WTC11 (cell line): ENCODE data around the gene COMMD10. TPM values are rescaled to one million over a fixed set of nuclear protein-coding genes. Genes with fewer than 3 reads are reported as not detected.

Source experiments
- ATAC-seq: fragments of 200-7000 bp; cut with Tn5 transposase; 2 replicates; pipeline ENCODE4 v1.10.0; 2021; ENCODE audit warnings: mild to moderate bottlenecking, moderate library complexity
- CTCF ChIA-PET: fragments of 300-600 bp; sonication (Branson Sonifier 250); formaldehyde crosslinking; loops from one replicate; lab custom pipeline; 2021; ENCODE audit warnings: antibody characterized with exemption; lab: Charles Lee
- POLR2A ChIA-PET: fragments of 350-600 bp; sonication (Branson Sonifier 250); formaldehyde crosslinking; loops from one replicate; lab custom pipeline; 2021; ENCODE audit warnings: antibody characterized with exemption; lab: Charles Lee
- DNase-seq: peaks from one replicate; pipeline ENCODE4 v3.0.0; 2021; ENCODE audit warnings: low spot score
- H3K27ac Mint-ChIP-seq: 2 replicates; pipeline ENCODE4 v1.8.0; 2021; ENCODE audit warnings: mixed read lengths
- H3K27me3 Mint-ChIP-seq: 2 replicates; pipeline ENCODE4 v1.8.0; 2021; ENCODE audit warnings: low read depth, mild to moderate bottlenecking, moderate library complexity, mixed read lengths
- H3K36me3 Mint-ChIP-seq: 2 replicates; pipeline ENCODE4 v1.8.0; 2021; ENCODE audit warnings: mixed read lengths
- H3K4me1 Mint-ChIP-seq: 2 replicates; pipeline ENCODE4 v1.8.0; 2022; ENCODE audit warnings: mixed read lengths
- H3K4me3 Mint-ChIP-seq: 2 replicates; pipeline ENCODE4 v1.8.0; 2021; ENCODE audit warnings: mild to moderate bottlenecking, moderate library complexity, mixed read lengths
- H3K9me3 Mint-ChIP-seq: 2 replicates; pipeline ENCODE4 v1.8.0; 2021; ENCODE audit warnings: mixed read lengths
- ATF1 ChIP-seq: sonication (generic); formaldehyde crosslinking; IDR thresholded peaks from 2 replicates; pipeline ENCODE4 v1.8.1; 2023; ENCODE audit warnings: mild to moderate bottlenecking, moderate library complexity, missing genetic modification reagents
- ETV6 ChIP-seq: sonication (generic); formaldehyde crosslinking; IDR thresholded peaks from 2 replicates; pipeline ENCODE4 v1.8.1; 2022; ENCODE audit warnings: mild to moderate bottlenecking, missing genetic modification reagents
- IRF2 ChIP-seq: sonication (generic); formaldehyde crosslinking; IDR thresholded peaks from 2 replicates; pipeline ENCODE4 v1.8.0; 2022; ENCODE audit warnings: low read depth, missing genetic modification reagents, borderline replicate concordance
- JAZF1 ChIP-seq: fragments of 250-450 bp; sonication (Bioruptor Pico); IDR thresholded peaks from 2 replicates; pipeline ENCODE4 v1.9.0; 2021; ENCODE audit warnings: moderate library complexity, mild to moderate bottlenecking, inconsistent platforms
- JUN ChIP-seq: sonication (generic); formaldehyde crosslinking; IDR thresholded peaks from 2 replicates; pipeline ENCODE4 v1.8.0; 2023; ENCODE audit warnings: mild to moderate bottlenecking, missing genetic modification reagents
- NFATC4 ChIP-seq: fragments of 250-450 bp; sonication (Bioruptor Pico); IDR thresholded peaks from 2 replicates; pipeline ENCODE4 v1.9.0; 2021; ENCODE audit warnings: mild to moderate bottlenecking
- SMAD4 ChIP-seq: sonication (generic); formaldehyde crosslinking; IDR thresholded peaks from 2 replicates; pipeline ENCODE4 v1.8.0; 2022; ENCODE audit warnings: mild to moderate bottlenecking, missing genetic modification reagents
- TCF7 ChIP-seq: sonication (generic); formaldehyde crosslinking; IDR thresholded peaks from 2 replicates; pipeline ENCODE4 v1.8.0; 2022; ENCODE audit warnings: mild to moderate bottlenecking, low read depth, missing genetic modification reagents, moderate library complexity
- ZNF121 ChIP-seq: sonication (generic); formaldehyde crosslinking; IDR thresholded peaks from 2 replicates; pipeline ENCODE4 v1.8.0; 2023; ENCODE audit warnings: missing genetic modification reagents
- ZNF232 ChIP-seq: sonication (generic); formaldehyde crosslinking; IDR thresholded peaks from 2 replicates; pipeline ENCODE4 v1.8.0; 2022; ENCODE audit warnings: mild to moderate bottlenecking, missing genetic modification reagents
- ZNF317 ChIP-seq: sonication (generic); formaldehyde crosslinking; IDR thresholded peaks from 2 replicates; pipeline ENCODE4 v1.8.1; 2023; ENCODE audit warnings: low read depth, mild to moderate bottlenecking, moderate library complexity, missing genetic modification reagents, borderline replicate concordance
- total RNA-seq: library from RNA; stranded (reverse); gene quantifications from 3 replicates; pipeline ENCODE4 v1.2.3, GENCODE V29; 2021
- TF ChIP-seq, protein P1 (sequence below): sonication (generic); formaldehyde crosslinking; IDR thresholded peaks from 2 replicates; pipeline ENCODE4 v1.8.1; 2023; ENCODE audit warnings: mild to moderate bottlenecking, missing genetic modification reagents
- TF ChIP-seq, protein P2 (sequence below): fragments of 250-450 bp; sonication (Bioruptor Pico); IDR thresholded peaks from 2 replicates; pipeline ENCODE4 v1.9.0; 2021; ENCODE audit warnings: mild to moderate bottlenecking
- TF ChIP-seq, protein P3 (sequence below): fragments of 250-450 bp; sonication (Bioruptor Pico); IDR thresholded peaks from 2 replicates; pipeline ENCODE4 v1.9.0; 2021; ENCODE audit warnings: mild to moderate bottlenecking
- TF ChIP-seq, protein P4 (sequence below): fragments of 200-600 bp; IDR thresholded peaks from 2 replicates; pipeline ENCODE4 v1.8.0; 2022; ENCODE audit warnings: antibody characterized with exemption
- TF ChIP-seq, protein P5 (sequence below): sonication (generic); formaldehyde crosslinking; IDR thresholded peaks from 2 replicates; pipeline ENCODE4 v1.8.1; 2023; ENCODE audit warnings: mild to moderate bottlenecking, missing genetic modification reagents, moderate library complexity
- TF ChIP-seq, protein P6 (sequence below): fragments of 250-450 bp; sonication (Bioruptor Pico); IDR thresholded peaks from 2 replicates; pipeline ENCODE4 v2.1.2; 2022; ENCODE audit warnings: mild to moderate bottlenecking, moderate library complexity
- TF ChIP-seq, protein P7 (sequence below): sonication (generic); formaldehyde crosslinking; IDR thresholded peaks from 2 replicates; pipeline ENCODE4 v1.8.1; 2022; ENCODE audit warnings: missing genetic modification reagents, borderline replicate concordance
- TF ChIP-seq, protein P8 (sequence below): sonication (generic); formaldehyde crosslinking; IDR thresholded peaks from 2 replicates; pipeline ENCODE4 v1.8.0; 2022; ENCODE audit warnings: mild to moderate bottlenecking, missing genetic modification reagents

COMMD10 gene
- total RNA-seq, 1 experiment from 2014 or later = 34.5 TPM

DNA sequence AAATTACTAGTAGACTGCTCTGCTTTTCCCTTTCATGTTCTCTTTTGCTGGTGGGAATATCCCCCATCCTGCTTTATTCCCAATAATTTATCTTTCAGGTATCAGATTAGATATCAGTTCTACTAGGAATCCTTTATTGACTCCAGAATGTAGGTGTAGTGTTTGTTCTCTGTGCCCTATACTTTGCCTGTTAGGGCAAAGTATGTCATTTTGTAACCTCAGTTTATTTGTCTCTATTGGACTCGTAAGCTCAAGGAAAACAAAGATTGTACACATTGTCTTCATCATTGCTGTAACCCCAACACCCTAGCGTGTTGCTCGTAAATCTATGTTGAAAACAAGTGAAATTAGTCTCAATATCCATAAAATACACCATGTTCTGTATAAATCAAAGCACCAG, 190.5 kb downstream of the COMMD10 start:
- H3K4me3 Mint-ChIP-seq = no peak overlapping the region
- no peak overlapping the region for H3K27ac Mint-ChIP-seq
- peaks cover 11% of the 10 kb centered on the region for H3K36me3 Mint-ChIP-seq
- TF ChIP-seq JUN (CRISPR knock-in tag) (no peak), IRF2 (CRISPR knock-in tag) (no peak), NFATC4 (CRISPR knock-in tag) (no peak), JAZF1 (no peak), ATF1 (CRISPR knock-in tag) (no peak), TCF7 (CRISPR knock-in tag) (no peak), ZNF121 (CRISPR knock-in tag) (no peak)
- TF ChIP-seq, protein P1, sequence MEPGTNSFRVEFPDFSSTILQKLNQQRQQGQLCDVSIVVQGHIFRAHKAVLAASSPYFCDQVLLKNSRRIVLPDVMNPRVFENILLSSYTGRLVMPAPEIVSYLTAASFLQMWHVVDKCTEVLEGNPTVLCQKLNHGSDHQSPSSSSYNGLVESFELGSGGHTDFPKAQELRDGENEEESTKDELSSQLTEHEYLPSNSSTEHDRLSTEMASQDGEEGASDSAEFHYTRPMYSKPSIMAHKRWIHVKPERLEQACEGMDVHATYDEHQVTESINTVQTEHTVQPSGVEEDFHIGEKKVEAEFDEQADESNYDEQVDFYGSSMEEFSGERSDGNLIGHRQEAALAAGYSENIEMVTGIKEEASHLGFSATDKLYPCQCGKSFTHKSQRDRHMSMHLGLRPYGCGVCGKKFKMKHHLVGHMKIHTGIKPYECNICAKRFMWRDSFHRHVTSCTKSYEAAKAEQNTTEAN = no peak
- TF ChIP-seq, protein P2, sequence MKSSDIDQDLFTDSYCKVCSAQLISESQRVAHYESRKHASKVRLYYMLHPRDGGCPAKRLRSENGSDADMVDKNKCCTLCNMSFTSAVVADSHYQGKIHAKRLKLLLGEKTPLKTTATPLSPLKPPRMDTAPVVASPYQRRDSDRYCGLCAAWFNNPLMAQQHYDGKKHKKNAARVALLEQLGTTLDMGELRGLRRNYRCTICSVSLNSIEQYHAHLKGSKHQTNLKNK (CRISPR knock-in tag) = no peak
- TF ChIP-seq, protein P3, sequence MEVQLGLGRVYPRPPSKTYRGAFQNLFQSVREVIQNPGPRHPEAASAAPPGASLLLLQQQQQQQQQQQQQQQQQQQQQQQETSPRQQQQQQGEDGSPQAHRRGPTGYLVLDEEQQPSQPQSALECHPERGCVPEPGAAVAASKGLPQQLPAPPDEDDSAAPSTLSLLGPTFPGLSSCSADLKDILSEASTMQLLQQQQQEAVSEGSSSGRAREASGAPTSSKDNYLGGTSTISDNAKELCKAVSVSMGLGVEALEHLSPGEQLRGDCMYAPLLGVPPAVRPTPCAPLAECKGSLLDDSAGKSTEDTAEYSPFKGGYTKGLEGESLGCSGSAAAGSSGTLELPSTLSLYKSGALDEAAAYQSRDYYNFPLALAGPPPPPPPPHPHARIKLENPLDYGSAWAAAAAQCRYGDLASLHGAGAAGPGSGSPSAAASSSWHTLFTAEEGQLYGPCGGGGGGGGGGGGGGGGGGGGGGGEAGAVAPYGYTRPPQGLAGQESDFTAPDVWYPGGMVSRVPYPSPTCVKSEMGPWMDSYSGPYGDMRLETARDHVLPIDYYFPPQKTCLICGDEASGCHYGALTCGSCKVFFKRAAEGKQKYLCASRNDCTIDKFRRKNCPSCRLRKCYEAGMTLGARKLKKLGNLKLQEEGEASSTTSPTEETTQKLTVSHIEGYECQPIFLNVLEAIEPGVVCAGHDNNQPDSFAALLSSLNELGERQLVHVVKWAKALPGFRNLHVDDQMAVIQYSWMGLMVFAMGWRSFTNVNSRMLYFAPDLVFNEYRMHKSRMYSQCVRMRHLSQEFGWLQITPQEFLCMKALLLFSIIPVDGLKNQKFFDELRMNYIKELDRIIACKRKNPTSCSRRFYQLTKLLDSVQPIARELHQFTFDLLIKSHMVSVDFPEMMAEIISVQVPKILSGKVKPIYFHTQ (CRISPR knock-in tag) = no peak
- POLR2A ChIA-PET = no interaction called here
- peaks cover 11% of the 10 kb centered on the region for H3K9me3 Mint-ChIP-seq
- no peak for DNase-seq
- no peak for ATAC-seq
- no peaks in the 10 kb centered on the region for H3K4me1 Mint-ChIP-seq
- CTCF ChIA-PET = no interaction called here
- H3K27me3 Mint-ChIP-seq = no peaks in the 10 kb centered on the region

DNA sequence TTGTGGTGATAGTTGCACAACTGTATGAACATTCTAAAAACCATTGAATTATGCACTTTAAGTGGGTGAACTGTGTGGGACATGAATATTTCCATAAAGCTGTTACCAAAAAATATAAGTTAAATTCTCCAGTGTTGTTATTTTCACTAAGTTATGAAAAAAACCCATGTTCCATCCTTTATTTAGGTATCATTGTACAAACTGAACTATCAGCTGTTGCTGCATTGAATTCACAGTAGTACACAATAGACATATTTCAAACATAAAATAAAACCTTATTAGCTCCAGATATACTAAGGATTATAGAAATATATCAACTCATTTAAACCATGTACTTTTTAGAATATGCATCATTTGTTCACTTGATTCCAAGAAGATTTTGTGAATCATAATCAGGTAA, 192.1 kb downstream of the COMMD10 start:
- TF ChIP-seq, protein P4, sequence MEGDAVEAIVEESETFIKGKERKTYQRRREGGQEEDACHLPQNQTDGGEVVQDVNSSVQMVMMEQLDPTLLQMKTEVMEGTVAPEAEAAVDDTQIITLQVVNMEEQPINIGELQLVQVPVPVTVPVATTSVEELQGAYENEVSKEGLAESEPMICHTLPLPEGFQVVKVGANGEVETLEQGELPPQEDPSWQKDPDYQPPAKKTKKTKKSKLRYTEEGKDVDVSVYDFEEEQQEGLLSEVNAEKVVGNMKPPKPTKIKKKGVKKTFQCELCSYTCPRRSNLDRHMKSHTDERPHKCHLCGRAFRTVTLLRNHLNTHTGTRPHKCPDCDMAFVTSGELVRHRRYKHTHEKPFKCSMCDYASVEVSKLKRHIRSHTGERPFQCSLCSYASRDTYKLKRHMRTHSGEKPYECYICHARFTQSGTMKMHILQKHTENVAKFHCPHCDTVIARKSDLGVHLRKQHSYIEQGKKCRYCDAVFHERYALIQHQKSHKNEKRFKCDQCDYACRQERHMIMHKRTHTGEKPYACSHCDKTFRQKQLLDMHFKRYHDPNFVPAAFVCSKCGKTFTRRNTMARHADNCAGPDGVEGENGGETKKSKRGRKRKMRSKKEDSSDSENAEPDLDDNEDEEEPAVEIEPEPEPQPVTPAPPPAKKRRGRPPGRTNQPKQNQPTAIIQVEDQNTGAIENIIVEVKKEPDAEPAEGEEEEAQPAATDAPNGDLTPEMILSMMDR = no peak
- peak; percentile 79; the same call in 1 of the 2 replicates for TF ChIP-seq ZNF317 (CRISPR knock-in tag)
- H3K27ac Mint-ChIP-seq = no peak overlapping the region
- H3K4me1 Mint-ChIP-seq = no peaks in the 10 kb centered on the region
- CTCF ChIA-PET = no interaction called here
- ATAC-seq (no peak), DNase-seq (no peak)
- no peaks in the 10 kb centered on the region for H3K27me3 Mint-ChIP-seq
- H3K36me3 Mint-ChIP-seq = peaks cover 11% of the 10 kb centered on the region
- POLR2A ChIA-PET = no interaction called here
- H3K9me3 Mint-ChIP-seq = peaks cover 11% of the 10 kb centered on the region
- H3K4me3 Mint-ChIP-seq = no peak overlapping the region

DNA sequence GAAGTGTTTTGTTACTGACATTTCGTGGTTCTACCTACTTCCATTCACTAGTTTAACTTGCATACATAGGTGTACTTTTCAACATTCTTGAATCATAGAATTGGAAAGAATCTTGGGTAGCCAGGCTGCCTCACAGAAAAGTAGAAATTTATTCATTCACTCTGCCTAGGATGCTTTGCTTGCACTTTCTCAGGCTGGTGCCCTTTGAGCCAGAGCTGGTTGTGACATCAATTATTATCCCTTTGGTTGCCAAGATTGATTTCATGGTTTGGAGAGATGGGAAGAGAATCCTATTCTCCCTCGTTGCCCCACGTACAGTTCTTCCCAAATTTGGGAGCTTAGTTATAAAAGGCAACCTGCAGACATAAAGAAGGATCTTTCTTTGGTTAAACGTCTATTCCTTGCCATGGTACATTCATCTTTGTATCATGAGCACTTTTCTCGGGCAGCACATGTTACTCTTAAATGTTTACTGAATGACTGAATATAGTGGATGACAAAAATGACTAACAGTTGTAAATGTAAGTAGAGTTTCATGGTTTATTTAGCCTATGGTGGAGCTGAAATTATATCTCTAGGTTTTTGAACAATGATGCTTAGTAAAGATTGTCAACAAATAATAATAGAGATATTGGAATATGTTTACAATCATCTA, 195.5 kb downstream of the COMMD10 start:
- Mint-ChIP-seq H3K4me3 (no peak overlapping the region), H3K36me3 (peaks cover 11% of the 10 kb centered on the region), H3K9me3 (peaks cover 11% of the 10 kb centered on the region), H3K27ac (no peak overlapping the region), H3K27me3 (no peaks in the 10 kb centered on the region), H3K4me1 (no peaks in the 10 kb centered on the region)
- ChIA-PET CTCF (interaction anchor here (1.0 to 4.0 kb wide), 2 partner anchors 9 to 81 kb away, joined by 3 to 21 read pairs; no protein-coding TSS in a partner anchor), POLR2A (no interaction called here)
- DNase-seq = no peak
- ATAC-seq = no peak
- TF ChIP-seq, protein P5, sequence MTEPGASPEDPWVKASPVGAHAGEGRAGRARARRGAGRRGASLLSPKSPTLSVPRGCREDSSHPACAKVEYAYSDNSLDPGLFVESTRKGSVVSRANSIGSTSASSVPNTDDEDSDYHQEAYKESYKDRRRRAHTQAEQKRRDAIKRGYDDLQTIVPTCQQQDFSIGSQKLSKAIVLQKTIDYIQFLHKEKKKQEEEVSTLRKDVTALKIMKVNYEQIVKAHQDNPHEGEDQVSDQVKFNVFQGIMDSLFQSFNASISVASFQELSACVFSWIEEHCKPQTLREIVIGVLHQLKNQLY (CRISPR knock-in tag) = no peak
- TF ChIP-seq ETV6 (CRISPR knock-in tag) (no peak), SMAD4 (CRISPR knock-in tag) (no peak), ZNF232 (CRISPR knock-in tag) (no peak)
- TF ChIP-seq, protein P6, sequence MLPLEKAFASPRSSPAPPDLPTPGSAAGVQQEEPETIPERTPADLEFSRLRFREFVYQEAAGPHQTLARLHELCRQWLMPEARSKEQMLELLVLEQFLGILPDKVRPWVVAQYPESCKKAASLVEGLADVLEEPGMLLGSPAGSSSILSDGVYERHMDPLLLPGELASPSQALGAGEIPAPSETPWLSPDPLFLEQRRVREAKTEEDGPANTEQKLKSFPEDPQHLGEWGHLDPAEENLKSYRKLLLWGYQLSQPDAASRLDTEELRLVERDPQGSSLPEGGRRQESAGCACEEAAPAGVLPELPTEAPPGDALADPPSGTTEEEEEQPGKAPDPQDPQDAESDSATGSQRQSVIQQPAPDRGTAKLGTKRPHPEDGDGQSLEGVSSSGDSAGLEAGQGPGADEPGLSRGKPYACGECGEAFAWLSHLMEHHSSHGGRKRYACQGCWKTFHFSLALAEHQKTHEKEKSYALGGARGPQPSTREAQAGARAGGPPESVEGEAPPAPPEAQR (CRISPR knock-in tag) = no peak
- TF ChIP-seq, protein P7, sequence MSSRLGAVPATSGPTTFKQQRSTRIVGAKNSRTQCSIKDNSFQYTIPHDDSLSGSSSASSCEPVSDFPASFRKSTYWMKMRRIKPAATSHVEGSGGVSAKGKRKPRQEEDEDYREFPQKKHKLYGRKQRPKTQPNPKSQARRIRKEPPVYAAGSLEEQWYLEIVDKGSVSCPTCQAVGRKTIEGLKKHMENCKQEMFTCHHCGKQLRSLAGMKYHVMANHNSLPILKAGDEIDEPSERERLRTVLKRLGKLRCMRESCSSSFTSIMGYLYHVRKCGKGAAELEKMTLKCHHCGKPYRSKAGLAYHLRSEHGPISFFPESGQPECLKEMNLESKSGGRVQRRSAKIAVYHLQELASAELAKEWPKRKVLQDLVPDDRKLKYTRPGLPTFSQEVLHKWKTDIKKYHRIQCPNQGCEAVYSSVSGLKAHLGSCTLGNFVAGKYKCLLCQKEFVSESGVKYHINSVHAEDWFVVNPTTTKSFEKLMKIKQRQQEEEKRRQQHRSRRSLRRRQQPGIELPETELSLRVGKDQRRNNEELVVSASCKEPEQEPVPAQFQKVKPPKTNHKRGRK (CRISPR knock-in tag) = no peak
- TF ChIP-seq, protein P8, sequence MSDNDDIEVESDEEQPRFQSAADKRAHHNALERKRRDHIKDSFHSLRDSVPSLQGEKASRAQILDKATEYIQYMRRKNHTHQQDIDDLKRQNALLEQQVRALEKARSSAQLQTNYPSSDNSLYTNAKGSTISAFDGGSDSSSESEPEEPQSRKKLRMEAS (CRISPR knock-in tag) = no peak
